Measurements from ENCODE around the gene YY1.
"Not testable (repeated sequence)": the region's sequence is repeated elsewhere in the genome, so short reads cannot be mapped to it uniquely, and the experiment has no call there.

Gene YY1

DNA sequence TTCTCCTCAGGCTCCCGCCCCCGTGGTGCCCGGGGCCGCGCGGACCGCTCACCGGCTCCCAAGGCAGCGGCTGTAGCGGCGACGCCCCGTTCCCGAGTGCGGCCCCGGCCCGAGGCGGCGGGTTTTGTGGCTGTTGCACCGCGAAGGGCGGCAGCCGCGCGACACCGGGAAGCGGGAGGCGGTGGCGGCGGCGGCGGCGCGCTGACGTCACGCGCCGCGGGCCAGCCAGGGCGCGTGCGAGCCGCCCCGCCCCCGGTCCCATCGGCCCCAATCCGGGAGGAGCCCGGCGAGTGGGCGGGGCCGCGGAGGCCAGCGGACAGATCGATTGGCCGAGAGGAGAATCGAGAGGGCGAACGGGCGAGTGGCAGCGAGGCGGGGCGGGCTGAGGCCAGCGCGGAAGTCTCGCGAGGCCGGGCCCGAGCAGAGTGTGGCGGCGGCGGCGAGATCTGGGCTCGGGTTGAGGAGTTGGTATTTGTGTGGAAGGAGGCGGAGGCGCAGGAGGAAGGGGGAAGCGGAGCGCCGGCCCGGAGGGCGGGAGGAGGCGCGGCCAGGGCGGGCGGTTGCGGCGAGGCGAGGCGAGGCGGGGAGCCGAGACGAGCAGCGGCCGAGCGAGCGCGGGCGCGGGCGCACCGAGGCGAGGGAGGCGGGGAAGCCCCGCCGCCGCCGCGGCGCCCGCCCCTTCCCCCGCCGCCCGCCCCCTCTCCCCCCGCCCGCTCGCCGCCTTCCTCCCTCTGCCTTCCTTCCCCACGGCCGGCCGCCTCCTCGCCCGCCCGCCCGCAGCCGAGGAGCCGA, at the start of gene YY1:
Gene YY1 (plus strand): TSS at position 726 of the 792 bp plus-strand sequence. CDS start 101 bp downstream, outside the sequence.
- DNase-seq = peak; percentile 99

- DNase-seq = no peak
Measured at GRCh38 chr14:100190126-100190525, 48.8 kb upstream of the YY1 start.

GRCh38 chr14:100191584-100192249, 47.2 kb upstream of the YY1 start:
- peak; percentile 43 for DNase-seq

DNA sequence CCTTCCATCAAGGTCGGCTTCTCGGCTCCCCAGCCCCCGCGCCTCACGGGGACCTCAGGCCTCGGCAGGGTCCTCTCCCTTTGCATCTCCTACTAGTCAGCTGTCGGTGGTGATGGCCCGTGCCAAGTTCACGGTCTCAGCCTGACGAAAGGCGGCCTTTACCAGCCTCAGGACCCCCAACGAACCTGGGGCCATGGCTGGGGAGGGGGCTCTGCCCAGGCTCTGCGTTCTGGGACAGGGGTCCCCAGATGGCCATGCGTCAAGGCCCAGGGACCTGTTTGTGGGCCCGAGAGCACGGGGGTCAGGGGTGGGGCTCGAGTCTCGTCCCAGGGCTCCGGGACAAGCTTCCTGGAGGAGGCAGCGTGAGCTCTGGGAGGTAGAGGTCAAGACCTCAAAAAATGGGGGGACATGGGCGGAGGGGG, 46.7 kb upstream of the YY1 start:
- peak; percentile 51 for DNase-seq

GRCh38 chr14:100192672-100193416, 46.1 kb upstream of the YY1 start:
- DNase-seq = peak; percentile 99

- DNase-seq = peak; percentile 34
Measured at GRCh38 chr14:100193417-100194357, 45.3 kb upstream of the YY1 start.

DNA sequence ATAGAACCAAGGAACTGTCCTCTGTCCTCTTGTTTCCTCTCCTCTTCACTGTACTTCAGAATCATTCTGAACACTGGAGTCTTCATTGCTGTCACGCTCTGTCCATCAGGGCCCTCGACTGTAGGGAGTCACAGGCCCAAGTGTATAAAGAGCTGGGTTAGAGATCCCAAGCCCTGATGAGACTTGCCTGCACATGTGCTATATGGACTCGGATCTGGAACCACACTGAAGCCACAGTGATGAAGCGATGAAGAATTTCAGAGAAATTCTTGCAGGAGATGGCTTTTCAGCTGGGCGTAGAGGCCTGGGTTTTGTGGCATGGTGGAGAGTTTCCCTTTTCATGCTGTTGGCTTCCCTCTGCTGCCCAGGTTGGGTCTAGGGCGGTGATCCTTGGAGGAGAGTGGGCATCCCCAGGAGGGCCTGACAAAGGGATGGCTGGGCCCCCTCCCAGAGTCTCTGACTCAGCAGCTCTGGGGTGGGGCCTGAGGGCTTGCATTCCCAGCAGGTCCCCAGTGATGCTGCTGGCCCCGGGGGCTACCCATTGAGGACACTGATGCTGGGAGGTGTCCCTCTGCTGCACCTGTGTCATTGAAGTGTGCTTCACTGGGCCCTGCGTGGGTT, 39.6 kb upstream of the YY1 start:
- no peak for DNase-seq

DNA sequence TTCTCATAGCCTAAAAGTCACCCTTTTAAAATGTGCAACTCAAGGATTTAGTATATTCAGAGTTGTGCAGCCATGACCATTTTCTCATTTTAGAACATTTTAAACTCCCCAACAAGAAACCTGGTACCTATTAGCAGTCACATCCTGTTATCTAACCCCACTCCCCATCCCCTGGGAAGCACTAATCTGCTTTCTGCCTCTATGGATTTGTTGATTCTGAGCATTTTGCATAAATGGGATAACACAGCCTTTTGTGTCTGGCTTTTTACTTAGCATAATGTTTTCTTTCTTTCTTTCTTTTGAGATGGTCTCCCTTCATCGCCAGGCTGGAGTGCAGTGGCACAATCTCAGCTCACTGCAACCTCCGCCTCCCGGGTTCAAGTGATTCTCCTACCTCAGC, 38.6 kb upstream of the YY1 start:
- DNase-seq = no peak

GRCh38 chr14:100201701-100202100, 37.2 kb upstream of the YY1 start:
- DNase-seq = no peak

DNA sequence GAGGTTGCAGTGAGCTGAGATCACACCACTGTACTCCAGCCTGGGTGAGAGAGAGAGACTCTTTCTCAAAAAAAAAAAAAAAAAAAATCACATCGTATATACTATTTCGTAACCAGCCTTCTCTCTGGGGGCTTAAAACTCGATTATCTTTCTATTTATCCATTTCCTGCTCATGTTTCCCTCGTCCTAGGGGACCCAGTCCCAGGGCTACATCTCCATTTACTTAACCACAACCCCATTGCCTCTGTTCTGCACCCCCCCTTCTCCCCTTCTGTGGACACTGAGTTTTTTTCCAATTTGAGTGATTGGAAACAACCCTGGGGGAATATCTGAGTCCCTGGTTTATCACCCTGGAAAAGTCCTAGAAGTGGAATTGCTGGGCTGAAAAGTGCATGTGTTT, 36.2 kb upstream of the YY1 start:
- no peak for DNase-seq

DNA sequence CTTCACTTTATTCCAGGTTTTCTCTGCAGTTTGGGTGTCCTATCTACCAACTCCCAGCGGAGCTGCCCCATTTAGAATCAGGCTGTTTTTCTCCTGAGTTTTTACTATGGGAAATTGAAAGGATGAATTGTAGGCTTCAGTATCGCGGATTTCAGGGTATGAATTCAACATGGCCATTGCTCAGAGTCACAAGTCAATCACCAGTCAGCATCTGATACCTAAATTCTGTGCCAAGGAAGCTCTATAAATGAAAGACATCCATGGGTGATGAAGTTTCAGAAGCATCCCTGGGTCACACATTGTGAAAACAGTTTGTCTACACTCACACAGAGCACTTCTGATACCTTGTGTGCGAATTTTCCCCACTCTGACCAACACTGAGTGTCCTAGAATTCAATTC, 35.8 kb upstream of the YY1 start:
- DNase-seq = no peak

- no peak for DNase-seq
Measured at GRCh38 chr14:100203962-100204834, 34.7 kb upstream of the YY1 start.

- not testable (repeated sequence) for DNase-seq
Measured at GRCh38 chr14:100204835-100205167, 34.1 kb upstream of the YY1 start.

- not testable (repeated sequence) for DNase-seq
Measured at GRCh38 chr14:100207588-100207987, 31.4 kb upstream of the YY1 start.

- DNase-seq = not testable (repeated sequence)
Measured at GRCh38 chr14:100208136-100208535, 30.8 kb upstream of the YY1 start.

- no peak for DNase-seq
Measured at GRCh38 chr14:100211366-100211765, 27.6 kb upstream of the YY1 start.

DNA sequence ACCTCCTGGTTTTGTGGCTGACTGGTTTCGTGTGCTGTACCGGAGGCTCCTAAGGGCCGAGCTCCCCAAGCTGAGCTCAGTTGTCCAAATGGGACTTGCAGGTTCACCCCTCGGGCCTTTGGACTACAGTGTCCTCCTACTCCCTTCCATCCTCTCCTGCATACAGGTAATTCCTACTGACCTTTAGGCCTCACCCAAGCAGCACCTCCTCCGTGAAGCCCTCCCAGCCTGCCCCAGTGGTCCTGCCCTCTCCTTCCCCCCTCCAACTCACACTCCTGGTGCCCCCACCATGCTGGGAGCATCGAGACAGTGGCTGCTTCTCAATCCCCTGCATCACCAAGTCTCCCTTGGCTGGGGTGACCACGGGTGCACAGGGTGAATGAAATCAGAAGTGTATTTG, 27.1 kb upstream of the YY1 start:
- no peak for DNase-seq

DNA sequence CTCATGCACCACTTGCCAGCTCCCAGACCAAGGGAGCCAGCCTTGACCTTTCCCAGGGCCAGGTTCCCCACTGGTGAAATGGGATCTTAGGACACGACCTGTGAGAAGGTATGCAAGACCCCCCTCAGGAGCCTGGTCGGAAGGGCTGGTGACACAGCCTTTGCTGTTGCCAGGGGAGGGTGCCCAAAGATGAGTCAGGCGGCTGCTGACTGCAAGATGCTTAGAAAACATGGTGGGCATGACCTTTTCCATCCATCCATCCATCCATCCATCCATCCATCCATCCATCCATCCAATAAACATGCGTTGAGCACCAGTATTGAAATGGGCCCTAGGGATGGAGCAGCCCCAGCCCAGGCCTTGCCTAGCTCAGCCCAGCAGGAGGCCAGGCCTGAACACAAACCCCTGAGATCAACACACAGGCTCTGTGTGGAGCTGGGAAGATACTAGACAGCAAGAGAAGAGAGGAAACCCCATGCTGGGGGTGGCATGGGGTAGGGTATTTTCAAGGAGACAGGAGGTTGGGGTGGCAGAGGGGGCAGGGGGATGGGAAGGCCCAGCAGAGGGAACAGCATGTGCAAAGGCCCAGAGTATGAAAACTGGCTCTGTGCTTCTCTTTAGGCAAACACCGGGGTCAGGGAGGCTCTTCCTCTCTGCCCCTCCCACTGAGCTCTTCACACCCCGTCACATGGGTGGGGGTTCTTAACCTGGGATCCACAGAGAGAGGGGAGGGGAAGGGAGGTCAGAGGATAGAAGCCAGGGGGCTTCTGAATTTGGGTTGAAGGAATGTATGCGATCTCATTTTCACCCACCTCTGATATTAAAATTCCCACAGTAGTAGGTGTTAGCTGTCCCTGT, 26.2 kb upstream of the YY1 start:
- no peak for DNase-seq

DNA sequence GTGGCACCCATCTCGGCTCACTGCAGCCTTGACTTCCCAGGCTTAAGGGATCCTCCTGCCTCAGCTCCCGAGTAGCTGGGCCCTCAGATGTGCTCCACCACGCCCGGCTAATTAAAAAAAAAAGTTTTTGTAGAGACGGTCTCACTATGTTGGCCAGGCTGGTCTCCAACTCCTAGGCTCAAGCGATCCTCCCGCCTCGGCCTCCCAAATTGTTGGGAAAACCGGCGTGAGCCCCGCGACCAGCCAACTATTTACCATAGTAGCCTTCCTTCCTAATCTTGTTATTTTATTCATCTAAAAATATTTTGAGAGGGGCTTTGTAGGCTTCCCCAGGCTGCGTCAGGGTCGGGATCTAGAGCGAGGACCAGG, 25.4 kb upstream of the YY1 start:
- no peak for DNase-seq

All from femur (tissue), 1 donor.